M059J (cell line): ENCODE measurements around the gene RASGRP4. TPM values are rescaled to one million over a fixed set of nuclear protein-coding genes. Genes with fewer than 3 reads are reported as not detected.
"Not testable (repeated sequence)": the region's sequence is repeated elsewhere in the genome, so short reads cannot be mapped to it uniquely, and the experiment has no call there.

Source experiments
- DNase-seq: peaks from one replicate; pipeline ENCODE4 v3.0.0-alpha.2; 2012; ENCODE audit warnings: low read depth
- total RNA-seq: library from RNA; depleted of rRNA; stranded (reverse); fragments of >200 nt; shearing (Covaris generic); gene quantifications from 2 replicates; pipeline ENCODE4 v1.2.3, GENCODE V29; 2014; rRNA removed

RASGRP4 gene
- total RNA-seq = not detected in 2 replicates

- no peak for DNase-seq
Observed at GRCh38 chr19:38425810-38426466, at the start of gene RASGRP4. TSS of gene RASGRP4 (minus strand) at chr19:38426219. CDS start at chr19:38426091, 128 bp downstream.

- no peak for DNase-seq
Observed at GRCh38 chr19:38475176-38475575, 49.2 kb upstream of the RASGRP4 start.

- DNase-seq = no peak
Observed at GRCh38 chr19:38473201-38473600, 47.2 kb upstream of the RASGRP4 start.

GRCh38 chr19:38472725-38473124 lies 46.7 kb upstream of the RASGRP4 start:
- not testable (repeated sequence) for DNase-seq

- no peak for DNase-seq
Observed at GRCh38 chr19:38470788-38471480, 44.9 kb upstream of the RASGRP4 start.

GRCh38 chr19:38469151-38469550 lies 43.1 kb upstream of the RASGRP4 start:
- no peak for DNase-seq

GRCh38 chr19:38467541-38468525 lies 41.8 kb upstream of the RASGRP4 start:
- DNase-seq = no peak

GRCh38 chr19:38466050-38466449 lies 40.0 kb upstream of the RASGRP4 start:
- DNase-seq = no peak

- DNase-seq = no peak
Observed at GRCh38 chr19:38464421-38465082, 38.5 kb upstream of the RASGRP4 start.

- DNase-seq = no peak
Observed at GRCh38 chr19:38463365-38463764, 37.3 kb upstream of the RASGRP4 start.

- no peak for DNase-seq
Observed at GRCh38 chr19:38458991-38459390, 33.0 kb upstream of the RASGRP4 start.

GRCh38 chr19:38457690-38458405 lies 31.8 kb upstream of the RASGRP4 start:
- DNase-seq = no peak

GRCh38 chr19:38457202-38457601 lies 31.2 kb upstream of the RASGRP4 start:
- no peak for DNase-seq

GRCh38 chr19:38455031-38455430 lies 29.0 kb upstream of the RASGRP4 start:
- DNase-seq = peak; percentile 33

GRCh38 chr19:38453596-38453995 lies 27.6 kb upstream of the RASGRP4 start:
- DNase-seq = no peak

GRCh38 chr19:38452430-38453366 lies 26.7 kb upstream of the RASGRP4 start:
- DNase-seq = no peak

- no peak for DNase-seq
Observed at GRCh38 chr19:38451629-38452028, 25.6 kb upstream of the RASGRP4 start.

- no peak for DNase-seq
Observed at GRCh38 chr19:38451036-38451435, 25.0 kb upstream of the RASGRP4 start.

- DNase-seq = no peak
Observed at GRCh38 chr19:38449518-38449917, 23.5 kb upstream of the RASGRP4 start.

- DNase-seq = no peak
Observed at GRCh38 chr19:38448225-38448624, 22.2 kb upstream of the RASGRP4 start.
